Activated naive CD4-positive, alpha-beta T cell treated with anti-CD3 and anti-CD28 coated beads, Interleukin-2, amount 50 U/mL, for 72 hours (primary cell): ENCODE results near the gene CCDC40. TPM values are rescaled to one million over a fixed set of nuclear protein-coding genes. Genes with fewer than 3 reads are reported as not detected.
"Not testable (repeated sequence)": the region's sequence is repeated elsewhere in the genome, so short reads cannot be mapped to it uniquely, and the experiment has no call there.

Source experiments
- ATAC-seq, 2 donors: fragments of 150-1000 bp; cut with Tn5 transposase; 2 replicates each; pipeline ENCODE4 v1.10.0; 2021; ENCODE audit warnings: mild to moderate bottlenecking in 2 of 2, moderate library complexity in 2 of 2
- DNase-seq, 2 donors: peaks; one replicate each; pipeline ENCODE4 v3.0.0; 2021 to 2022; ENCODE audit warnings: low spot score in 2 of 2
- H3K27ac Mint-ChIP-seq, 2 donors: one replicate each; pipeline ENCODE4 v1.8.0; 2022; ENCODE audit warnings: mild to moderate bottlenecking in 2 of 2, mixed read lengths in 2 of 2
- H3K36me3 Mint-ChIP-seq, 2 donors: one replicate each; pipeline ENCODE4 v1.8.0; 2022; ENCODE audit warnings: mixed read lengths in 2 of 2
- H3K9me3 Mint-ChIP-seq, 2 donors: one replicate each; pipeline ENCODE4 v1.8.0; 2022; ENCODE audit warnings: mixed read lengths in 2 of 2
- total RNA-seq, 2 donors: library from RNA; stranded (reverse); gene quantifications; one replicate each; pipeline ENCODE4 v1.2.3, GENCODE V29; 2022

The CCDC40 gene
- total RNA-seq, 2 donors from 2014 or later, result 0.45 to 0.50 TPM

- ATAC-seq, result peak; percentile 60 to 62
- DNase-seq, result no peak
- Mint-ChIP-seq H3K27ac (no peak overlapping the region), H3K36me3 (no peaks in the 10 kb centered on the region), H3K9me3 (no peaks in the 10 kb centered on the region)
Measured at GRCh38 chr17:80029258-80029974, 7.0 kb upstream of the CCDC40 start.

GRCh38 chr17:80030730-80031410 is 5.6 kb upstream of the CCDC40 start:
- H3K36me3 Mint-ChIP-seq, result peaks cover 0 to 4% of the 10 kb centered on the region in 2 donors
- no peaks in the 10 kb centered on the region for H3K9me3 Mint-ChIP-seq
- DNase-seq (no peak), ATAC-seq (no peak)
- no peak overlapping the region for H3K27ac Mint-ChIP-seq

GRCh38 chr17:80031691-80032430 is 4.6 kb upstream of the CCDC40 start:
- ATAC-seq, result no peak
- Mint-ChIP-seq H3K9me3 (no peaks in the 10 kb centered on the region), H3K36me3 (peaks cover 0 to 4% of the 10 kb centered on the region in 2 donors), H3K27ac (no peak overlapping the region)
- no peak for DNase-seq

- DNase-seq (no peak), ATAC-seq (no peak)
- no peaks in the 10 kb centered on the region for H3K9me3 Mint-ChIP-seq
- H3K36me3 Mint-ChIP-seq, result peaks cover 0 to 4% of the 10 kb centered on the region in 2 donors
- H3K27ac Mint-ChIP-seq, result no peak overlapping the region
Measured at GRCh38 chr17:80032614-80033171, 3.7 kb upstream of the CCDC40 start.

GRCh38 chr17:80033840-80034239 is 2.6 kb upstream of the CCDC40 start:
- Mint-ChIP-seq H3K36me3 (peaks cover 0 to 4% of the 10 kb centered on the region in 2 donors), H3K27ac (no peak overlapping the region), H3K9me3 (no peaks in the 10 kb centered on the region)
- DNase-seq (no peak), ATAC-seq (no peak)

- ATAC-seq, result peak; percentile 14 to 30
- DNase-seq, result peak in 1 of 2 donors; percentile 38
- Mint-ChIP-seq H3K27ac (peak overlapping the region in 1 of 2 donors; percentile 93), H3K36me3 (peaks cover 0 to 4% of the 10 kb centered on the region in 2 donors), H3K9me3 (no peaks in the 10 kb centered on the region)
Measured at GRCh38 chr17:80034791-80035686, 1.4 kb upstream of the CCDC40 start.

GRCh38 chr17:80035687-80035936 is 830 bp upstream of the CCDC40 start, which contains the start of gene TBC1D16:
TBC1D16 (minus strand) TSS chr17:80035872; CDS start chr17:80013547, 22,325 bp downstream.
- Mint-ChIP-seq H3K9me3 (no peaks in the 10 kb centered on the region), H3K36me3 (peaks cover 0 to 4% of the 10 kb centered on the region in 2 donors), H3K27ac (peak within 1 kb of the TSS; percentile 80 to 93)
- ATAC-seq (no peak), DNase-seq (no peak)

GRCh38 chr17:80036715-80037477 is 454 bp downstream of the CCDC40 start:
- Mint-ChIP-seq H3K9me3 (no peaks in the 10 kb centered on the region), H3K36me3 (peaks cover 0 to 4% of the 10 kb centered on the region in 2 donors), H3K27ac (peak overlapping the region; percentile 80 to 81)
- DNase-seq (peak in 1 of 2 donors; percentile 30), ATAC-seq (peak; percentile 19 to 44)

GRCh38 chr17:80043963-80044362 is 7.5 kb downstream of the CCDC40 start:
- DNase-seq (no peak), ATAC-seq (no peak)
- no peaks in the 10 kb centered on the region for H3K36me3 Mint-ChIP-seq
- no peaks in the 10 kb centered on the region for H3K9me3 Mint-ChIP-seq
- H3K27ac Mint-ChIP-seq, result no peak overlapping the region

GRCh38 chr17:80045703-80046102 is 9.3 kb downstream of the CCDC40 start:
- Mint-ChIP-seq H3K9me3 (no peaks in the 10 kb centered on the region), H3K27ac (no peak overlapping the region), H3K36me3 (no peaks in the 10 kb centered on the region)
- DNase-seq (no peak), ATAC-seq (no peak)

GRCh38 chr17:80046709-80047108 is 10.3 kb downstream of the CCDC40 start:
- H3K9me3 Mint-ChIP-seq, H3K36me3 Mint-ChIP-seq, ATAC-seq, H3K27ac Mint-ChIP-seq, DNase-seq: not testable (repeated sequence)

- no peak for DNase-seq
- H3K9me3 Mint-ChIP-seq, result no peaks in the 10 kb centered on the region
- no peaks in the 10 kb centered on the region for H3K36me3 Mint-ChIP-seq
- H3K27ac Mint-ChIP-seq, result no peak overlapping the region
- no peak for ATAC-seq
Measured at GRCh38 chr17:80047176-80047575, 10.7 kb downstream of the CCDC40 start.

GRCh38 chr17:80049986-80050385 is 13.5 kb downstream of the CCDC40 start:
- Mint-ChIP-seq H3K27ac (no peak overlapping the region), H3K9me3 (no peaks in the 10 kb centered on the region), H3K36me3 (no peaks in the 10 kb centered on the region)
- ATAC-seq, result no peak
- DNase-seq, result no peak

GRCh38 chr17:80050706-80051105 is 14.3 kb downstream of the CCDC40 start:
- Mint-ChIP-seq H3K27ac (peak overlapping the region in 1 of 2 donors; percentile 12), H3K36me3 (no peaks in the 10 kb centered on the region), H3K9me3 (no peaks in the 10 kb centered on the region)
- DNase-seq, result no peak
- ATAC-seq, result no peak

GRCh38 chr17:80051681-80052080 is 15.2 kb downstream of the CCDC40 start:
- H3K36me3 Mint-ChIP-seq, result no peaks in the 10 kb centered on the region
- H3K9me3 Mint-ChIP-seq, result no peaks in the 10 kb centered on the region
- ATAC-seq, result no peak
- no peak overlapping the region for H3K27ac Mint-ChIP-seq
- no peak for DNase-seq

GRCh38 chr17:80053102-80053501 is 16.7 kb downstream of the CCDC40 start:
- ATAC-seq, result no peak
- H3K9me3 Mint-ChIP-seq, result no peaks in the 10 kb centered on the region
- H3K27ac Mint-ChIP-seq, result no peak overlapping the region

More at GRCh38 chr17:80053102-80053501, 16.7 kb downstream of the CCDC40 start:
- H3K36me3 Mint-ChIP-seq, result no peaks in the 10 kb centered on the region
- no peak for DNase-seq
